Measurements from ENCODE around the gene DGKI. TPM values are rescaled to one million over a fixed set of nuclear protein-coding genes. Genes with fewer than 3 reads are reported as not detected.

The DGKI gene
- total RNA-seq, 1 experiment from 2014 or later = not detected

GRCh38 chr7:137342265-137342664 is 504.5 kb downstream of the DGKI start:
- BruUV-seq (replicated peaks) = no TSS peak
- no peak for ATAC-seq
- Histone ChIP-seq H3K27ac (ENCODE audit: low read length) (no peak overlapping the region), H3K4me3 (ENCODE audit: low read depth in 2 of 2, low read length in 2 of 2) (no peak overlapping the region), H3K36me3 (ENCODE audit: control insufficient read depth, insufficient read depth, low read length) (no peaks in the 10 kb centered on the region), H3K4me1 (ENCODE audit: control insufficient read depth, insufficient read depth, low read length) (no peaks in the 10 kb centered on the region), H3K27me3 (ENCODE audit: control insufficient read depth, insufficient read depth, low read length) (peaks cover 3% of the 10 kb centered on the region; the same call in 1 of the 2 replicates), H3K9me3 (ENCODE audit: control insufficient read depth, insufficient read depth, low read depth, low read length) (no peaks in the 10 kb centered on the region)
- CTCF ChIA-PET = no interaction called here
- in situ Hi-C loops (cut with HindIII; ENCODE audit: low pct_unique_long_range_greater_than_20kb, low sequenced_read_pairs) = no loop called here
- DNase-seq (ENCODE audit: low read depth, low spot score) = no peak
- intact Hi-C loops (cut with micrococcal nuclease; ENCODE audit: unreplicated experiment) = no loop called here
- no peak for TF ChIP-seq TCF7L2 (IDR thresholded peaks at IDR 0.05; ENCODE audit: low read depth, low read length)
- no peak for TF ChIP-seq POLR2AphosphoS5 (IDR thresholded peaks at IDR 0.05; ENCODE audit: low read depth, low read length)
- no peak for TF ChIP-seq SIN3A (IDR thresholded peaks at IDR 0.05; ENCODE audit: borderline replicate concordance, insufficient read depth, low read depth, low read length)
- TF ChIP-seq, protein P1, sequence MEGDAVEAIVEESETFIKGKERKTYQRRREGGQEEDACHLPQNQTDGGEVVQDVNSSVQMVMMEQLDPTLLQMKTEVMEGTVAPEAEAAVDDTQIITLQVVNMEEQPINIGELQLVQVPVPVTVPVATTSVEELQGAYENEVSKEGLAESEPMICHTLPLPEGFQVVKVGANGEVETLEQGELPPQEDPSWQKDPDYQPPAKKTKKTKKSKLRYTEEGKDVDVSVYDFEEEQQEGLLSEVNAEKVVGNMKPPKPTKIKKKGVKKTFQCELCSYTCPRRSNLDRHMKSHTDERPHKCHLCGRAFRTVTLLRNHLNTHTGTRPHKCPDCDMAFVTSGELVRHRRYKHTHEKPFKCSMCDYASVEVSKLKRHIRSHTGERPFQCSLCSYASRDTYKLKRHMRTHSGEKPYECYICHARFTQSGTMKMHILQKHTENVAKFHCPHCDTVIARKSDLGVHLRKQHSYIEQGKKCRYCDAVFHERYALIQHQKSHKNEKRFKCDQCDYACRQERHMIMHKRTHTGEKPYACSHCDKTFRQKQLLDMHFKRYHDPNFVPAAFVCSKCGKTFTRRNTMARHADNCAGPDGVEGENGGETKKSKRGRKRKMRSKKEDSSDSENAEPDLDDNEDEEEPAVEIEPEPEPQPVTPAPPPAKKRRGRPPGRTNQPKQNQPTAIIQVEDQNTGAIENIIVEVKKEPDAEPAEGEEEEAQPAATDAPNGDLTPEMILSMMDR (IDR thresholded peaks at IDR 0.05) = no peak
- no peak for TF ChIP-seq REST (IDR thresholded peaks at IDR 0.05; ENCODE audit: insufficient read depth in 1 of 2, low read depth in 2 of 2, low read length in 1 of 2)
- POLR2A ChIA-PET = no interaction called here

DNA sequence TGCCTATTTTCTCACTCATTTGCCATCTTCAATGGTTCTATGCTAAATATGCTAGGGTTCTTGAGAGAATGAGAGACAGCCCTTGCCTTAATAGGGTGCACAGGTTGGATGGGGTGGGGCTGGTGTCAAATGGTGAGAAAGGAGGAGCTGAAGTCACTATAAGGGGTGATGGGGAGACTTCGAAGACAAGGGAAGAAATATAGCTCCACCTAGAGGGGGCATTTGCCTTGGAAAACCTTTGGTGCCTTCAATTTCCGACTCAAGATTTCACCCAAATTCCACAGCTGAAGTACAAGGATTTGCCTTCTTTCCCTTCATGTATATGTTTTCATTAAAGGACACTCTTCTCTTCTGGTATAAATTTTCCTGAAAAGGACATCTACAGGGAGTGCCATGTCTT is 508.9 kb downstream of the DGKI start:
- no peak for TF ChIP-seq SIN3A (IDR thresholded peaks at IDR 0.05; ENCODE audit: borderline replicate concordance, insufficient read depth, low read depth, low read length)
- TF ChIP-seq TCF7L2 (IDR thresholded peaks at IDR 0.05; ENCODE audit: low read depth, low read length) = no peak
- no peak for TF ChIP-seq POLR2AphosphoS5 (IDR thresholded peaks at IDR 0.05; ENCODE audit: low read depth, low read length)
- no peak for TF ChIP-seq REST (IDR thresholded peaks at IDR 0.05; ENCODE audit: insufficient read depth in 1 of 2, low read depth in 2 of 2, low read length in 1 of 2)
- TF ChIP-seq, protein P1 (IDR thresholded peaks at IDR 0.05) = peak; percentile 25
- DNase-seq (ENCODE audit: low read depth, low spot score) (no peak), ATAC-seq (no peak)
- H3K4me1 ChIP-seq (ENCODE audit: control insufficient read depth, insufficient read depth, low read length) = no peaks in the 10 kb centered on the region
- in situ Hi-C loops (cut with HindIII; ENCODE audit: low pct_unique_long_range_greater_than_20kb, low sequenced_read_pairs) = no loop called here
- H3K27me3 ChIP-seq (ENCODE audit: control insufficient read depth, insufficient read depth, low read length) = no peaks in the 10 kb centered on the region; the same call in 1 of the 2 replicates
- H3K9me3 ChIP-seq (ENCODE audit: control insufficient read depth, insufficient read depth, low read depth, low read length) = no peaks in the 10 kb centered on the region
- no peak overlapping the region for H3K27ac ChIP-seq (ENCODE audit: low read length)
- ChIA-PET POLR2A (no interaction called here), CTCF (no interaction called here)
- BruUV-seq (replicated peaks) = no TSS peak
- H3K4me3 ChIP-seq (ENCODE audit: low read depth in 2 of 2, low read length in 2 of 2) = no peak overlapping the region
- intact Hi-C loops (cut with micrococcal nuclease; ENCODE audit: unreplicated experiment) = no loop called here
- no peaks in the 10 kb centered on the region for H3K36me3 ChIP-seq (ENCODE audit: control insufficient read depth, insufficient read depth, low read length)
